HCT116 (cell line): ENCODE results near the gene VANGL2. TPM values are rescaled to one million over a fixed set of nuclear protein-coding genes. Genes with fewer than 3 reads are reported as not detected.

Source experiments
- ATAC-seq: fragments of 200-7000 bp; cut with Tn5 transposase; 2 replicates; pipeline ENCODE4 v1.9.1; 2020; ENCODE audit warnings: mild to moderate bottlenecking, moderate library complexity
- BruUV-seq: library from RNA; stranded (reverse); fragments of 400-500 nt; replicated peaks from 2 replicates; lab custom pipeline; 2021; lab: Mats Ljungman, UMichigan
- CTCF ChIA-PET: fragments of 300-600 bp; sonication (Branson Sonifier 250); formaldehyde crosslinking; loops from one replicate; lab custom pipeline; 2021; ENCODE audit warnings: antibody characterized with exemption; lab: Charles Lee
- POLR2A ChIA-PET: fragments of 300-600, 350-600 bp; sonication (Branson Sonifier 250); formaldehyde crosslinking; loops from one replicate; lab custom pipeline; 2021; ENCODE audit warnings: antibody characterized with exemption; lab: Charles Lee
- RAD21 ChIA-PET, 2 experiments: fragments of 300-600 bp; sonication (Branson Sonifier 250); formaldehyde crosslinking; loops; one replicate each; lab custom pipeline; 2023; ENCODE audit warnings: low total read pairs in 2 of 2; ENCODE audit not compliant: uncharacterized antibody in 2 of 2, unreplicated experiment in 2 of 2, low non-redundant PET in 1 of 2; lab: Charles Lee
- DNase-seq: peaks from one replicate; pipeline ENCODE4 v3.0.0-alpha.2; 2010; ENCODE audit warnings: low read depth, low spot score
- H2AFZ ChIP-seq: fragments of 200-600 bp; shearing (Covaris generic), sonication (generic); 2 replicates; pipeline ENCODE4 v1.6.1; 2017; ENCODE audit warnings: low read depth, mixed run types, mixed read lengths, antibody characterized with exemption, low read length; ENCODE audit not compliant: poor library complexity, severe bottlenecking
- H3K27ac ChIP-seq: 2 replicates; pipeline ENCODE4 v1.5.1; 2012; ENCODE audit warnings: low read depth, low read length
- H3K27me3 ChIP-seq: fragments of 200-600 bp; sonication (generic); 2 replicates; pipeline ENCODE4 v1.6.1; 2016; ENCODE audit warnings: mixed run types, low read length, mixed read lengths; ENCODE audit not compliant: insufficient read depth
- H3K36me3 ChIP-seq, 2 experiments: fragments of 200-500 bp in 1 of 2; fragments of 200-600 bp in 1 of 2; sonication (Bioruptor generic) in 1 of 2; sonication (generic) in 1 of 2; 2 replicates each; pipeline versions ENCODE4 v1.5.1 to v1.6.1; 2014 to 2016; ENCODE audit warnings: low read length in 2 of 2, inconsistent platforms in 1 of 2, mixed read lengths in 1 of 2, mixed run types in 1 of 2; ENCODE audit not compliant: insufficient read depth in 2 of 2, control insufficient read depth in 1 of 2
- H3K4me1 ChIP-seq, 2 experiments: fragments of 200-600 bp in 1 of 2; sonication (generic) in 1 of 2; 2 replicates each; pipeline versions ENCODE4 v1.5.1 to v1.6.1; 2012 to 2017; ENCODE audit warnings: low read length in 2 of 2, inconsistent platforms in 1 of 2, mild to moderate bottlenecking in 1 of 2, mixed read lengths in 1 of 2, mixed run types in 1 of 2, moderate library complexity in 1 of 2; ENCODE audit not compliant: insufficient read depth in 2 of 2, control insufficient read depth in 1 of 2
- H3K4me2 ChIP-seq: fragments of 200-600 bp; sonication (generic); 2 replicates; pipeline ENCODE4 v1.6.1; 2017; ENCODE audit warnings: mixed run types, low read length, mixed read lengths
- H3K4me3 ChIP-seq, 2 experiments: fragments of 200-600 bp in 1 of 2; sonication (generic) in 1 of 2; replicated peaks in 1 of 2; 2 replicates each; pipeline ENCODE4 v1.5.1; 2011 to 2016; ENCODE audit warnings: low read length in 2 of 2, control low read depth in 1 of 2, low read depth in 1 of 2, mild to moderate bottlenecking in 1 of 2, mixed read lengths in 1 of 2, mixed run types in 1 of 2
- H3K79me2 ChIP-seq: fragments of 200-600 bp; sonication (generic); 2 replicates; pipeline ENCODE4 v1.6.1; 2017; ENCODE audit warnings: mild to moderate bottlenecking, mixed run types, low read length, moderate library complexity, mixed read lengths; ENCODE audit not compliant: insufficient read depth
- H3K9ac ChIP-seq: fragments of 200-600 bp; sonication (generic); 2 replicates; pipeline ENCODE4 v1.6.1; 2016; ENCODE audit warnings: low read length, mixed read lengths
- H3K9me2 ChIP-seq: fragments of 200-600 bp; sonication (generic), shearing (Covaris generic); 2 replicates; pipeline ENCODE4 v1.6.1; 2017; ENCODE audit warnings: mixed run types, mild to moderate bottlenecking, moderate library complexity; ENCODE audit not compliant: insufficient read depth
- H3K9me3 ChIP-seq, 2 experiments: fragments of 200-500 bp in 1 of 2; fragments of 200-600 bp in 1 of 2; sonication (Bioruptor generic) in 1 of 2; sonication (generic) in 1 of 2; 2 replicates each; pipeline ENCODE4 v1.6.1; 2014 to 2017; ENCODE audit warnings: low read length in 2 of 2, mixed read lengths in 2 of 2, inconsistent platforms in 1 of 2, low read depth in 1 of 2, mild to moderate bottlenecking in 1 of 2, mixed run types in 1 of 2, moderate library complexity in 1 of 2; ENCODE audit not compliant: control insufficient read depth in 1 of 2, insufficient read depth in 1 of 2
- H4K20me1 ChIP-seq: fragments of 200-600 bp; sonication (generic), shearing (Covaris generic); 2 replicates; pipeline ENCODE4 v1.6.1; 2017; ENCODE audit warnings: mixed run types, mild to moderate bottlenecking, moderate library complexity; ENCODE audit not compliant: insufficient read depth
- CBX3 ChIP-seq: IDR thresholded peaks from 2 replicates; pipeline ENCODE4 v1.6.1; 2012; ENCODE audit warnings: low read depth
- CEBPB ChIP-seq: IDR thresholded peaks from 2 replicates; pipeline ENCODE4 v1.6.1; 2012; ENCODE audit warnings: low read depth
- EGR1 ChIP-seq: IDR thresholded peaks from 2 replicates; pipeline ENCODE4 v1.6.1; 2012; ENCODE audit warnings: low read depth
- EZH2 ChIP-seq: fragments of 200-600 bp; sonication (generic); IDR thresholded peaks from 2 replicates; pipeline ENCODE4 v1.6.1; 2017; ENCODE audit warnings: antibody characterized with exemption, mixed run types
- JUND ChIP-seq: IDR thresholded peaks from 2 replicates; pipeline ENCODE4 v1.6.1; 2012
- MAX ChIP-seq: IDR thresholded peaks from 2 replicates; pipeline ENCODE4 v1.6.1; 2012
- POLR2AphosphoS5 ChIP-seq: IDR thresholded peaks from 2 replicates; pipeline ENCODE4 v1.6.1; 2011; ENCODE audit warnings: mild to moderate bottlenecking, low read depth, low read length, moderate library complexity
- RAD21 ChIP-seq: IDR thresholded peaks from 2 replicates; pipeline ENCODE4 v1.6.1; 2012; ENCODE audit warnings: low read depth, mild to moderate bottlenecking
- SIN3A ChIP-seq: IDR thresholded peaks from 2 replicates; pipeline ENCODE4 v1.6.1; 2012; ENCODE audit warnings: low read depth
- SP1 ChIP-seq: IDR thresholded peaks from 2 replicates; pipeline ENCODE4 v1.6.1; 2012; ENCODE audit warnings: low read depth
- SRF ChIP-seq: IDR thresholded peaks from 2 replicates; pipeline ENCODE4 v1.6.1; 2012; ENCODE audit warnings: low read depth
- TCF7L2 ChIP-seq: IDR thresholded peaks from 2 replicates; pipeline ENCODE4 v1.7.0; 2011; ENCODE audit warnings: borderline replicate concordance, inconsistent platforms; ENCODE audit not compliant: insufficient read depth, insufficient read length; ENCODE audit errors: extremely low read depth
- ZBTB33 ChIP-seq: IDR thresholded peaks from 2 replicates; pipeline ENCODE4 v1.6.1; 2011; ENCODE audit warnings: mild to moderate bottlenecking, low read length, moderate library complexity; ENCODE audit not compliant: insufficient replicate concordance; ENCODE audit errors: extremely low read depth
- ZFX ChIP-seq: fragments of 450-650 bp; IDR thresholded peaks from 2 replicates; pipeline ENCODE4 v1.6.1; 2017
- ZNF274 ChIP-seq: fragments of 200-500 bp; sonication (Bioruptor generic); IDR thresholded peaks from 2 replicates; pipeline ENCODE4 v1.6.1; 2014; ENCODE audit warnings: mild to moderate bottlenecking, low read depth, low read length, inconsistent platforms
- intact Hi-C: fragments of 100-400 bp; cut with micrococcal nuclease; formaldehyde crosslinking; loops from 2 replicates; pipeline ENCODE4 v1.10.0; 2022
- total RNA-seq: library from RNA; stranded (reverse); gene quantifications from one replicate; pipeline ENCODE4 v1.2.1, GENCODE V29; 2021; ENCODE audit not compliant: unreplicated experiment

The VANGL2 gene
- total RNA-seq, 1 experiment from 2014 or later, result 1.1 TPM

- POLR2A ChIA-PET, result no interaction called here
- BruUV-seq, result no TSS peak
Measured at GRCh38 chr1:160409486-160409885, 9.1 kb downstream of the VANGL2 start.

More at GRCh38 chr1:160409486-160409885, 9.1 kb downstream of the VANGL2 start:
- Histone ChIP-seq H2AFZ (no peak overlapping the region), H3K4me1 (peaks cover 23 to 39% of the 10 kb centered on the region in 2 experiments), H3K4me3 (no peak overlapping the region), H3K27me3 (no peaks in the 10 kb centered on the region), H3K36me3 (no peaks in the 10 kb centered on the region), H3K27ac (no peak overlapping the region), H3K9me2 (no peaks in the 10 kb centered on the region), H3K4me2 (no peak overlapping the region), H3K9ac (no peak overlapping the region), H3K79me2 (no peaks in the 10 kb centered on the region), H4K20me1 (no peaks in the 10 kb centered on the region), H3K9me3 (no peaks in the 10 kb centered on the region)
- CTCF ChIA-PET, result no interaction called here
- intact Hi-C loops, result no loop called here
- TF ChIP-seq SRF (no peak), JUND (no peak), TCF7L2 (no peak), CBX3 (no peak), ZFX (no peak), ZNF274 (no peak), ZBTB33 (no peak), RAD21 (no peak), EGR1 (no peak), MAX (no peak), SIN3A (no peak), SP1 (no peak), POLR2AphosphoS5 (no peak), EZH2 (no peak), CEBPB (no peak)
- no peak for DNase-seq
- no peak for ATAC-seq
- RAD21 ChIA-PET, result no interaction called here
